GM21619 (cell line): ENCODE data around the gene HOXA13.

ENCODE experiments used
- ATAC-seq: cut with Tn5 transposase; IDR thresholded peaks from one replicate; pipeline ENCODE4 v1.9.1; 2021; ENCODE audit not compliant: unreplicated experiment

The HOXA13 gene

DNA sequence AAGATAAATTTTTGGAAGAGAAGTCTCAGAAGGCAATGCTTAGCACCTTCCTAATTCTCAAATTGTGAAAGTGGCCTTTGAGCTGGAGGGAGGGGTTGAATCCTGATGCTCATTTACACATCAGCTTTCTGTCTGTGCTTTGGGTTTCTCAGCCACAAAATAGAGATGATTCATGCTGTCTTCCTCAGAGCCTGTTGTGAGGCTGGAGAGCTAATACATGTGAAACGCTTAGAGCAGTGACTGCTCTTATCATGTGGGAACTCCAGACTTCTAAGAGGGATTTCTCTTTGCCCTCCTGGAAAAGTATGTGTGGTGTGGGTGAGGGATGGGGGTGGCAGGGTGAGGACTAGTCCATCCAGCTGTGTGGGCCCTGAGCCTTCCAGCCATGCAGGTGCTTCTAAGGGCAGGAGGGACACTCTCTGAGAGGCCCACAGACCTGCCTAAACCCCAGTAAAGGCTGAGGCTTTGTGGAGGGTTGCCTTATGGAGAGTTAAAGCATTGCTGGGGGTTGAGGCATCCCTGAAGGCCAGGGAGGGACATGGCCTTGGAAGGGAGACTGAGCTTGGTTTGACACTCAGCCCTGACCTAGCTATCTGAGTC lies 37.9 kb upstream of the HOXA13 start:
- ATAC-seq: no peak

- ATAC-seq: no peak
Observed at GRCh38 chr7:27235387-27236311, 35.8 kb upstream of the HOXA13 start.

DNA sequence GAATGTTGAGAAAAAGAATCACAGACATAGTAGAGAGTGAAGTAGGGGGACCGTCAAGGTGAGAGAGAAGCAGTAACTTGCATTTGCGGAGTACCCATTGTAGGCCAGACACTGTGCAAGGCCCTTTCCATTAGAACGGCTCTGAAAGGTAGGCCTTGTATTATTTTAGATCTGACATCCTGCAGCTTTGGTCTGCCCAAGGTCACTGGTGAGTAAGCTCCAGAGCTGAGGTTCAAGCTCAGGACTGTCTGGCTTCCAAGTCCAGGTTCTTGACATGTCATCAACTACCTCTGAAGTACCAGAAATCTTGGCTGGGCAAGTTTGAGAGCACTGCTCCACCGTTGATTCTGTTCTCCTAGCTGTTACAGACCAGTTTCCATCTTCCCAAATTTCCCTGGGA lies 29.6 kb upstream of the HOXA13 start:
- no peak for ATAC-seq

DNA sequence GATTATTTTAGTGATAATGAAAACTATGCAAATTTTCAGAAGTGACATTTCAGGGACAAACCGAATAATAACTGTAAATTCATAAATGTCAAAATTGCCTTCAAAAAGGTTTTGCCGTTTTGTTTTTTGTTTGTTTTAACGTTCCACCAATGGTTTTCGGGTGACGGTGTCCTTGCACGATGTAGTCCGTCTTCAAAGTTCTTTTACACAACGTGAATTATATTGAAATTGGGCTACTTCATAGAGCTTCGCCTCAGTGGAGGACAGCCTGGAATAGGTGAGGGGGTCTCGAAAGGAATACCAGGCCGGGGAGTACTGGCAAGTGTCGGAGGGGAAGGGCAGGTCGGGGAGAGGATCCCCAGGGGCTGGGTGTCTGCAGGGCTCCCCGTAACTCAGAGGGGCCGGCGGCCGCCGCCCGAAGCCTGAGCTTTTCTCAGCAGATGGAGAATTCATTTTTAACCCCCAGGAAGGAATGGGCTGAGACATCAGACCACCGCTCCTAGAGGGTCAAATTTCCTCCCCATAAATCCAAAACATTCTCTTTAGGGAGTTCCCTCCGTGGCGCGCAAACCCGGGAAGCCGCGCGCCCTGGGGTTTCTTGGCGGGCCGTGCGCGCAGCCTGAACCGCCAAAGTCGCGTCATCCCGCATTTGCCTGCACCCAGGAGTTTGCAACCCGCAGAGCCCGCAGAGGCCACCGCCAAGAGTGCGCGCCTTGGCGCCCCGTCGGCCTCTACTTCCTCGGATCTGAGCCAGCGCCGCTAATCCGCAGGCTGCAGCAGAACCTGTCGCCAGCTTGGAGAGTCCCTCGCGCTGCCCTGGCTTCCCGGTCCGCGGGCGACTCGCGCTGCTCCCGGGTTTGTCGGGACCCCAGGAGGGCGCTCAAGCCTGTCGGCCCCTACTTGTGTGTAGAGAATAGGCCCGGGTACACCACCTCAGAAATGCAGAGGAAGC lies 25.4 kb upstream of the HOXA13 start:
- ATAC-seq: no peak

- no peak for ATAC-seq
Observed at GRCh38 chr7:27223941-27224575, 24.2 kb upstream of the HOXA13 start.

GRCh38 chr7:27221201-27221797 lies 21.4 kb upstream of the HOXA13 start:
- peak; percentile 80 for ATAC-seq

DNA sequence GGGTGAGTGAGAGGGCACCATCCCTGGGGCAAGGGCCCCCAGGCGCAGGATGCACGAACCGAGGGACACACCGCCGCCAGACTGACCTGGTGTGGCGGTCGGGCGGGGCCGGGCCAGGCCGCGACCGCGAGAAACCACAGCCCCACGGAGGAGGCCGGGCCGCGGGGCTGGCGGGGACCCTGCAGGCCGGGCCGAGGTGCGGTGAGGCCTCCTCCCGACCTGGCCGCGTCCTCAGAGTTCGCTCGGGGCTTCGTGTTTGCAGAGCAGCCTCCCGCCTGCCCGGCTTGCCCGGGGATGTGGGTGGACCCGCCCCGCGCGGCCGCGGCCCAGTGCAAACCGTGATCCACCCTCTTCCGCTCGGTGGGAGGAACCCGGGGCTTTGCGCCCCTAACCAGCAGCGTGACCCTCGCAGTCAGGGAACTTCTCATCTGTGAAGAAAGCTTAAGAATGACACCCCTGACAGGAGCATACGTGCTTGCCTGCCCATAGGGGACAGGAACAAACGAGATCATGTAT lies 20.6 kb upstream of the HOXA13 start:
- no peak for ATAC-seq

DNA sequence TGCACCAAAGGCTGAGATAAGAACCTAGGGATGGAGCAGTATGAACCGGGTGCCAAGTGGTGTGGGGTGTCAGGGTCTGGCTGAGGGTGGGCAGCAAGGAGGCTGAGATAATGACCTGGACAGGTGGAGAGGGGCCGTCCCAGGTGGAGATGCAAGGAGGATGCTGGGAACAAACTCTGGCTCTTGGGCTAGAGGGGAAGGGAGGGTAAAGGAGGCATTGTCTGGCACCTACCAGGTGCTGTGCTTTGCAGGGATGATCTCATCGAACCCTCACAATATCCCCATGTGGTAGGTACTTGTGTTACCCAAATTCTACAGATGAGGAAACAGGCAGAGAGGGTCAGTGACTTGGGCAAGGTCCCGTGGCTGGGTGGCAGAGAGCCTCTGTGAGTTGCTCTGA lies 19.9 kb upstream of the HOXA13 start:
- no peak for ATAC-seq

DNA sequence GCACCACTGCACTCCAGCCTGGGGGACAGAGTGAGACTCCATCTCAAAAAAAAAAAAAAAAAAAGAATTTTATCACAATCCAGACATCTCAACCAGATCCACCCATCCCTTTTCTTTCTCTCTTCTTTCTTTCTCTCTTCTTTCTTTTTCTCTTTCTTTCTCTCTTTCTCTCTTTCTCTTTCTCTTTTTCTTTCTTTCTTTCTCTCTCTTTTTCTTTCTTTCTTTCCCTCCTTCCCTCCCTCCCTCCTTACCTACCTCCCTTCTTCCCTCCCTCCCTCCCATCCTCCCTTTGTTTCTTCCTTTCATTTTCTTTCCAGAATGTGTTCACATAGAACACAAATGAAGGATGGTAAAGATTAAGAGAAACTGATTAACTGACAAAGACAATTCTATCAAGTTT lies 18.1 kb upstream of the HOXA13 start:
- no peak for ATAC-seq

DNA sequence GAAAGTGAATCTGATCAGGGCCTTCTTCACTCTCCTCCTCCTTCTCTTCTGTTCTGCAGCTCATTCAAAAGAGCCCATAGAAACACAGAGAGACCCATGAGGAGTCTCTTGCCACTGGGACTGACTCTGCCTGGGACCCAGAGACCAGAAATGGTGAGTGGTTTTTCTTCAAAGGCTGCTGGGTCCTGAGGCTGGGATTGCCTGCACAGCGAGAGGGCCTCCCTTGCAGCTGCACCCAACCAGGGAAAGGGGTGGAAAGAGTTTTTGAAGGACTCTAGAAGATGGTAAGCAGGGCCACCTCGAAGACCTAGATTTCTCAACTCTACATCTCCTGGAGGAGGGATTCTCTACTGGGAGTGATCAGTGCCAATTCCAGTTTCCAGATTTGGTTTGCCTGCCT lies 15.5 kb upstream of the HOXA13 start:
- ATAC-seq: no peak

GRCh38 chr7:27214239-27214950 lies 14.5 kb upstream of the HOXA13 start:
- no peak for ATAC-seq

DNA sequence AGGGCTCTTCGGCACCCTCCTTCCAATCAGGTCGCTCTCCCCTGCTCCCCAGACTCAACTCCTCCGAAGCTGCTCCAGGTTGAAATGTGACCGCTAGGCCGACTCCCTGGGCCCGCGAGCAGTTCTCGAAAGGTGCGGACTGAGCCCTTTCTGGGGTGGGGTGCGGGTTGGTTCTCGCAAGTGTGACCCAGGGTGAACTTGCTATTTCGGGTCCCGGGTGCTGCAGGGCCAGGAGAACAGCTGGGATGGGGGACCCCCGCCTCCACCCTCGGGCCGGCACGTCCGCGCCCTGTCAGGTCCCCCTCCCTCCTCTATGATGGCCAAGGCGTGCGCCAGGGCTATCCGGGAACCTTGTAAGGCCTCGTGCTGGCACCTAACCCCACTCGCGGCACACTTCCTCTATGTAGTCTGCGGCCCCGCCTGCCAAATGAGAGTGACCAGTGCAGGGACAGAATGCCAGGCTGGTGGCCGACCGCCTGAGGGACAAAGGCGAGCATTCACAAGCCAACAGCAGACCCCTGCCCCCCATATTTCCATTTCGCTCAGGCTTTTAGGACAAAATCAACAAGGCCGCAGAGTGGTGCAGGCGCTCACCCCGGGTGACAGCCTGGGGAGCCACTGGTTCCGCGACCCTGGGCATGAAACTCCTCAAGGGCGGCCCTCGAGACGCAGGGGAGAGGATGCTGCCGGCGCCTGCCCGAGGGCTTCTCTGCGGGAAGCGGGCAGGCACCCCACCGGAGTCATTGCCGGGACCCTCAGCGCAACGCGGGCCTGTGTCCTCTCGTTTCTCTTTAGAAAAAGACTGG lies 13.7 kb upstream of the HOXA13 start:
- ATAC-seq: no peak

GRCh38 chr7:27212497-27213432 lies 12.9 kb upstream of the HOXA13 start:
- ATAC-seq: no peak

GRCh38 chr7:27211764-27212204 lies 11.9 kb upstream of the HOXA13 start:
- ATAC-seq: no peak

- ATAC-seq: no peak
Observed at GRCh38 chr7:27211084-27211446, 11.2 kb upstream of the HOXA13 start.

DNA sequence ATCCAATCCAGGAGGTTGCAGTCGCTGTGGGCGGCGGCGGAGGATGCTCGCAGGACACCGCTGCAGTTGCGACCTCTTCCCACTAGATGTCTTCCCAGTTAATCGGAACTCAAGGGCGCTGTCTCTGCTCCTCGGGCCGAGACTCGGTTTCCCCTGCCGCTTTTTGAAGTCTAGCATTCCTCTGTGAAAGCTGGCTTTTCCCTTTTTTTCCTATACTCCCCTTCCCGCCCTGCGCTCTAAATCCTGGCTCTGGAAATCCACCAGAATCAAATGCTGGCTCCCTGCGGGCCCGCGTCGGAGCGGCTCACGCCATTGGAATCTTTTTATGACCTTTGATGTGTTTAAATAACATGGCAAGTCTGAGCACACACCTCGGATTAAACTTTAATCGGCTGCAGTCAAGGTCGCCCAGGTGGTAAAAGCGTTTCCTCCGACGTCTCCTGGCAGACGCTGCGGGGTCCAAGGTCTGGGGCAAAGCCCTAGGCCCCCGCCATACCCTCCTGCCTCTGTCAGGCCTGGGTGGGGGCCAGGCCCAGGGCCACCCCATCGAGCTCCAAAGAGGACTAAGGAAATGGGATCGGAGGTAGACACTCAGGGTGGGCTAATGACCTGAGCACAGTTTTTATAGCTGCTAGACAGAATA lies 10.7 kb upstream of the HOXA13 start:
- ATAC-seq: no peak

GRCh38 chr7:27209933-27210440 lies 10.1 kb upstream of the HOXA13 start:
- no peak for ATAC-seq
